Measurements from ENCODE around the gene CD34.

CD34 gene

GRCh38 chr1:207873055-207873890 lies 37.7 kb downstream of the CD34 start:
- DNase-seq (ENCODE audit: low spot score): no peak

- no peak for DNase-seq (ENCODE audit: low spot score)
Measured at GRCh38 chr1:207872621-207873020, 38.3 kb downstream of the CD34 start.

- no peak for DNase-seq (ENCODE audit: low spot score)
Measured at GRCh38 chr1:207871117-207871649, 39.7 kb downstream of the CD34 start.

- DNase-seq (ENCODE audit: low spot score): no peak
Measured at GRCh38 chr1:207870306-207871031, 40.5 kb downstream of the CD34 start.

- DNase-seq (ENCODE audit: low spot score): no peak
Measured at GRCh38 chr1:207869859-207870258, 41.1 kb downstream of the CD34 start.

- DNase-seq (ENCODE audit: low spot score): peak; percentile 69
Measured at GRCh38 chr1:207868774-207869721, 41.9 kb downstream of the CD34 start.

- DNase-seq (ENCODE audit: low spot score): peak; percentile 44
Measured at GRCh38 chr1:207868251-207868773, 42.6 kb downstream of the CD34 start.

- no peak for DNase-seq (ENCODE audit: low spot score)
Measured at GRCh38 chr1:207867136-207868109, 43.5 kb downstream of the CD34 start.

GRCh38 chr1:207866471-207867135 lies 44.3 kb downstream of the CD34 start:
- no peak for DNase-seq (ENCODE audit: low spot score)

- DNase-seq (ENCODE audit: low spot score): peak; percentile 70
Measured at GRCh38 chr1:207863893-207864535, 46.9 kb downstream of the CD34 start.

- no peak for DNase-seq (ENCODE audit: low spot score)
Measured at GRCh38 chr1:207862241-207862787, 48.6 kb downstream of the CD34 start.

GRCh38 chr1:207861442-207862177 lies 49.3 kb downstream of the CD34 start:
- peak; percentile 48 for DNase-seq (ENCODE audit: low spot score)

- no peak for DNase-seq (ENCODE audit: low spot score)
Measured at GRCh38 chr1:207860531-207860930, 50.4 kb downstream of the CD34 start.

- no peak for DNase-seq (ENCODE audit: low spot score)
Measured at GRCh38 chr1:207858806-207859205, 52.1 kb downstream of the CD34 start.

GRCh38 chr1:207858281-207858680 lies 52.6 kb downstream of the CD34 start:
- DNase-seq (ENCODE audit: low spot score): no peak

GRCh38 chr1:207857447-207857846 lies 53.5 kb downstream of the CD34 start:
- no peak for DNase-seq (ENCODE audit: low spot score)

GRCh38 chr1:207856276-207857023 lies 54.5 kb downstream of the CD34 start:
- DNase-seq (ENCODE audit: low spot score): peak; percentile 46

GRCh38 chr1:207854001-207854400 lies 56.9 kb downstream of the CD34 start:
- no peak for DNase-seq (ENCODE audit: low spot score)

All from activated CD4-positive, alpha-beta T cell treated with anti-CD3 and anti-CD28 coated beads, Interleukin-2, Interleukin-4, amounts not matched to agents 100 ng/mL and 50 ng/mL, durations not matched to agents 16 hours and 8 hours (primary cell).